Loucy (cell line): Measurements from ENCODE around the gene SLC17A3.

Experiments used
- H2AFZ ChIP-seq: fragments of 200-600 bp; sonication (generic); 2 replicates; pipeline ENCODE4 v1.6.0; 2016; ENCODE audit warnings: antibody characterized with exemption, mild to moderate bottlenecking, low read length, moderate library complexity
- H3F3A ChIP-seq: fragments of 200-600 bp; 2 replicates; pipeline ENCODE4 v1.6.0; 2016; ENCODE audit warnings: antibody characterized with exemption, low read depth, mild to moderate bottlenecking
- H3K27me3 ChIP-seq: fragments of 200-600 bp; sonication (generic); 2 replicates; pipeline ENCODE4 v1.6.1; 2014; ENCODE audit warnings: low read length, mild to moderate bottlenecking; ENCODE audit not compliant: insufficient read depth, poor library complexity, severe bottlenecking
- H3K36me3 ChIP-seq: fragments of 200-600 bp; sonication (generic); 2 replicates; pipeline ENCODE4 v1.6.1; 2016; ENCODE audit warnings: low read length; ENCODE audit not compliant: insufficient read depth
- H3K4me1 ChIP-seq: fragments of 200-600 bp; sonication (generic); 2 replicates; pipeline ENCODE4 v1.5.1; 2014; ENCODE audit warnings: low read length, mild to moderate bottlenecking; ENCODE audit not compliant: insufficient read depth, poor library complexity, severe bottlenecking
- H3K4me2 ChIP-seq: fragments of 200-600 bp; sonication (generic); 2 replicates; pipeline ENCODE4 v1.6.0; 2014; ENCODE audit warnings: antibody characterized with exemption, low read length, low read depth, mild to moderate bottlenecking; ENCODE audit not compliant: poor library complexity, severe bottlenecking
- H3K4me3 ChIP-seq: fragments of 200-600 bp; sonication (generic); 2 replicates; pipeline ENCODE4 v1.5.1; 2014; ENCODE audit warnings: low read length, mild to moderate bottlenecking, mixed read lengths; ENCODE audit not compliant: poor library complexity, severe bottlenecking
- H3K79me2 ChIP-seq: fragments of 200-600 bp; sonication (generic); 2 replicates; pipeline ENCODE4 v1.6.1; 2014; ENCODE audit warnings: low read length; ENCODE audit not compliant: insufficient read depth
- H3K9ac ChIP-seq: fragments of 200-600 bp; sonication (generic); 2 replicates; pipeline ENCODE4 v1.6.0; 2014; ENCODE audit warnings: mild to moderate bottlenecking, low read depth, low read length, moderate library complexity; ENCODE audit not compliant: poor library complexity, severe bottlenecking
- H3K9me2 ChIP-seq: fragments of 200-600 bp; sonication (generic); replicated peaks from 2 replicates; pipeline ENCODE4 v1.6.1; 2016; ENCODE audit warnings: low read depth, low read length, mixed read lengths
- H3K9me3 ChIP-seq: fragments of 200-600 bp; sonication (generic); 2 replicates; pipeline ENCODE4 v1.6.1; 2014; ENCODE audit warnings: mild to moderate bottlenecking, antibody characterized with exemption, low read length, low read depth; ENCODE audit not compliant: insufficient read depth
- H4K20me1 ChIP-seq: fragments of 200-600 bp; sonication (generic); 2 replicates; pipeline ENCODE4 v1.6.0; 2014; ENCODE audit warnings: antibody characterized with exemption, low read length, mild to moderate bottlenecking; ENCODE audit not compliant: insufficient read depth, poor library complexity, severe bottlenecking
- EZH2phosphoT487 ChIP-seq: fragments of 200-600 bp; IDR thresholded peaks from 2 replicates; pipeline ENCODE4 v1.6.1; 2018; ENCODE audit warnings: antibody characterized with exemption, mild to moderate bottlenecking, moderate library complexity, borderline replicate concordance
- TF ChIP-seq, protein P1 (sequence below): fragments of 200-600 bp; sonication (generic); conservative IDR thresholded peaks from 2 replicates; pipeline ENCODE4 v1.5.1; 2014; ENCODE audit warnings: mild to moderate bottlenecking, antibody characterized with exemption, low read length

The SLC17A3 gene

DNA sequence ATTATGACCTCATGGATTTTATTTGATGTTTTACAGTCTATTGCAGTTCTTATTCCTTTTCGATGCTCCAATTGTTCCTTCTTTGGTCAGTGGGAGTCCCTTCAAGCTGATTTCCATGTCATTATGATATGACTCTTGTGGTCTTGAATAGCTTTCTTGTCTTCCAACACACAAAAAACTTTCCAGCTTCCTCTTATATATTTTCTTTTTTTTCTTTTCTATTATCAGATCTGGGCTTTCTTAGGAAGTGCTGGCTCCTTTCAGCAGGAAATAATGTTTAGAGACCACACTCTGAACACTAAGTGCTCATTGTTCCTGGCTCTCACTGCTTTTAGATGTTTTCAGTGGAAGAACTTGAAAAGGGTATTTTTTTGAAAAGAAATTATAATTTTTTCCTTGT lies 39.1 kb downstream of the SLC17A3 start:
- Histone ChIP-seq H3K4me1 (no peaks in the 10 kb centered on the region), H3F3A (no peaks in the 10 kb centered on the region), H2AFZ (no peak overlapping the region), H3K9me2 (no peaks in the 10 kb centered on the region), H3K27me3 (no peaks in the 10 kb centered on the region), H4K20me1 (no peaks in the 10 kb centered on the region), H3K4me2 (no peak overlapping the region), H3K36me3 (no peaks in the 10 kb centered on the region), H3K9ac (no peak overlapping the region), H3K79me2 (no peaks in the 10 kb centered on the region), H3K9me3 (no peaks in the 10 kb centered on the region), H3K4me3 (no peak overlapping the region)
- TF ChIP-seq, protein P1, sequence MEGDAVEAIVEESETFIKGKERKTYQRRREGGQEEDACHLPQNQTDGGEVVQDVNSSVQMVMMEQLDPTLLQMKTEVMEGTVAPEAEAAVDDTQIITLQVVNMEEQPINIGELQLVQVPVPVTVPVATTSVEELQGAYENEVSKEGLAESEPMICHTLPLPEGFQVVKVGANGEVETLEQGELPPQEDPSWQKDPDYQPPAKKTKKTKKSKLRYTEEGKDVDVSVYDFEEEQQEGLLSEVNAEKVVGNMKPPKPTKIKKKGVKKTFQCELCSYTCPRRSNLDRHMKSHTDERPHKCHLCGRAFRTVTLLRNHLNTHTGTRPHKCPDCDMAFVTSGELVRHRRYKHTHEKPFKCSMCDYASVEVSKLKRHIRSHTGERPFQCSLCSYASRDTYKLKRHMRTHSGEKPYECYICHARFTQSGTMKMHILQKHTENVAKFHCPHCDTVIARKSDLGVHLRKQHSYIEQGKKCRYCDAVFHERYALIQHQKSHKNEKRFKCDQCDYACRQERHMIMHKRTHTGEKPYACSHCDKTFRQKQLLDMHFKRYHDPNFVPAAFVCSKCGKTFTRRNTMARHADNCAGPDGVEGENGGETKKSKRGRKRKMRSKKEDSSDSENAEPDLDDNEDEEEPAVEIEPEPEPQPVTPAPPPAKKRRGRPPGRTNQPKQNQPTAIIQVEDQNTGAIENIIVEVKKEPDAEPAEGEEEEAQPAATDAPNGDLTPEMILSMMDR: no peak
- no peak for TF ChIP-seq EZH2phosphoT487

DNA sequence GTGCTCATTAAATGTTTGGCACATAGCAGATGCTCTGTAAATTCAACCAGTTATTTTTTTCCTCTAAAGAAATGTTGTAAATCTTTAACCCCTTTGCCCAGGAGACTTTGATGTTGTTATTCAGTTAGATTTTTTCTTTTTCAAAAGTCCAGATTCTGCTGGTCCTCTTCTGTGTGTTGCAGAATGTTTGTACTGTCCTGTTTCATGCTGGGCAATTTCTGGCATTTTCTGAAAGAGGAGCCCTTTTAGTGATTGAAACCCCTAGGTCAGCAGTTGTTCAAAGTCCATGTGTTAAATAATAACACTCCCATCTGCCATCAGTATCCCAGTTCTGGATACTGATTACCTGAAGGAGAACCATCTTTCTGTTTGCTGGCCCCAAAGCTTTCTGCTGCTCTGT lies 40.9 kb downstream of the SLC17A3 start:
- Histone ChIP-seq H3K27me3 (no peaks in the 10 kb centered on the region), H3K4me1 (no peaks in the 10 kb centered on the region), H2AFZ (no peak overlapping the region), H3K9ac (no peak overlapping the region), H3K4me3 (no peak overlapping the region), H3K9me3 (no peaks in the 10 kb centered on the region), H3F3A (no peaks in the 10 kb centered on the region), H3K79me2 (no peaks in the 10 kb centered on the region), H3K9me2 (no peaks in the 10 kb centered on the region), H3K36me3 (no peaks in the 10 kb centered on the region), H4K20me1 (no peaks in the 10 kb centered on the region), H3K4me2 (no peak overlapping the region)
- TF ChIP-seq, protein P1: no peak
- TF ChIP-seq EZH2phosphoT487: no peak

DNA sequence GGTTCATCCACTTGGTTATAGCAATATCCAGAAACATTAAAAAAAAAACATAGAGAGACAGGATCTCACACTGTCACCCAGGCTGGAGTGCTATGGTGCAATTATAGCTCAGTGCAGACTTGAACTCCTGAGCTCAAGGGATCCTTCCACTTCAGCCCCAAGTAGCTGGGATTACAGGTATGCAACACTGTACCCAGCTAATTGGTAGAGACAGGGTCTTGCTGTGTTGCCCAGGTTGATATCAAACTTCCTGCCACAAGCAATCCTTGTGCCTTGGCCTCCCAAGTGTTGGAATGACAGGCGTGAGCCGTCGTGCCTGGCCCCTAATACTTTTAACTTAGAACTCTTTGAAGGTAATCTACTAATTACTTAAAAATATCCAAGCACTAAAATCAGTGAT lies 41.4 kb downstream of the SLC17A3 start:
- no peak overlapping the region for H3K4me3 ChIP-seq
- no peaks in the 10 kb centered on the region for H3K9me2 ChIP-seq
- no peaks in the 10 kb centered on the region for H3K27me3 ChIP-seq
- no peaks in the 10 kb centered on the region for H3F3A ChIP-seq
- H3K79me2 ChIP-seq: no peaks in the 10 kb centered on the region
- no peaks in the 10 kb centered on the region for H3K4me1 ChIP-seq
- no peaks in the 10 kb centered on the region for H3K9me3 ChIP-seq
- H3K9ac ChIP-seq: no peak overlapping the region
- H4K20me1 ChIP-seq: no peaks in the 10 kb centered on the region
- H3K4me2 ChIP-seq: no peak overlapping the region
- no peak for TF ChIP-seq EZH2phosphoT487
- TF ChIP-seq, protein P1: no peak
- H3K36me3 ChIP-seq: no peaks in the 10 kb centered on the region
- no peak overlapping the region for H2AFZ ChIP-seq
